OCI-LY3 (cell line): ENCODE results near the gene DOCK10.

Experiments used
- H2AFZ ChIP-seq: fragments of 200-600, 300-600 bp; shearing (Covaris generic); 2 replicates; pipeline ENCODE4 v1.6.0; 2014; ENCODE audit warnings: antibody characterized with exemption, low read depth, low read length
- H3K27ac ChIP-seq: fragments of 200-600, 300-600 bp; sonication (generic); 2 replicates; pipeline ENCODE4 v1.5.1; 2014; ENCODE audit warnings: mild to moderate bottlenecking, low read length, moderate library complexity, mixed read lengths
- H3K27me3 ChIP-seq: fragments of 200-600, 300-600 bp; sonication (generic); 2 replicates; pipeline ENCODE4 v1.6.1; 2014; ENCODE audit warnings: low read depth, low read length, mixed read lengths
- H3K36me3 ChIP-seq: fragments of 200-600, 300-600 bp; sonication (generic); replicated peaks from 2 replicates; pipeline ENCODE3; 2014; ENCODE audit warnings: low read depth, low read length, mixed read lengths
- H3K4me1 ChIP-seq: fragments of 300-600, 200-600 bp; sonication (generic); 2 replicates; pipeline ENCODE4 v1.6.1; 2014; ENCODE audit warnings: low read length, mixed read lengths
- H3K4me2 ChIP-seq: fragments of 200-600, 300-600 bp; sonication (generic); 2 replicates; pipeline ENCODE4 v1.6.1; 2014; ENCODE audit warnings: low read length, mixed read lengths
- H3K4me3 ChIP-seq: fragments of 300-600, 200-600 bp; sonication (generic); 2 replicates; pipeline ENCODE4 v1.5.1; 2014; ENCODE audit warnings: antibody characterized with exemption, mild to moderate bottlenecking, low read length, moderate library complexity
- H3K79me2 ChIP-seq: fragments of 300-600, 200-600 bp; shearing (Covaris generic); 2 replicates; pipeline ENCODE4 v1.6.1; 2014; ENCODE audit warnings: mild to moderate bottlenecking, low read length, mixed read lengths
- H3K9ac ChIP-seq: fragments of 300-600, 200-600 bp; shearing (Covaris generic); 2 replicates; pipeline ENCODE4 v1.6.0; 2014; ENCODE audit warnings: mild to moderate bottlenecking, low read length, moderate library complexity
- H3K9me3 ChIP-seq: fragments of 200-600, 300-600 bp; shearing (Covaris generic); 2 replicates; pipeline ENCODE4 v1.6.1; 2014; ENCODE audit warnings: low read length, mixed read lengths; ENCODE audit not compliant: insufficient read depth
- H4K20me1 ChIP-seq: fragments of 200-600, 300-600 bp; sonication (generic); 2 replicates; pipeline ENCODE4 v1.6.1; 2016; ENCODE audit warnings: low read length, mixed read lengths; ENCODE audit not compliant: insufficient read depth
- EZH2phosphoT487 ChIP-seq: fragments of 200-600 bp; shearing (Covaris generic); IDR thresholded peaks from 2 replicates; pipeline ENCODE4 v1.6.1; 2018; ENCODE audit warnings: antibody characterized with exemption, mixed run types, low read depth
- TF ChIP-seq, protein P1 (sequence below): fragments of 200-600, 300-600 bp; sonication (generic); IDR thresholded peaks from 2 replicates; pipeline ENCODE4 v1.5.1; 2014; ENCODE audit warnings: antibody characterized with exemption, low read length, low read depth

The DOCK10 gene

DNA sequence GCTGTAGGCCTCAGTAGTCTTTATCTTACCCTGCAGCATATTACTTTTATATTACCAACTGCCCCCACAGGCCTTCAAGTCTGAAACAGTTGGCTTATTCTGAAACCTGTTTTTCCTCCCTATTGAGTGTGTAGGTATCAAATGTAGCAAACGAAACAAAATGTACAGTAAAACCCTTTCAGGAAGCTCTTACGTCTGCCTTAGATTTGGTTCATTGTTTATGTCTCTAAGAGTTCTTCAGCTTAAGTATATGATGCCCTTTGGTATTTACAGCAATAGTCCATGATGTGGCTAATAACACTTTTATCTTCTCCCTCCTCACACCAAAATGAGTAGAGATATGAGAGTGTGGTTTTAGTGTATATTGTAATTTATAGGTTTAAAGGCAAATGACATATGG is 108.8 kb downstream of the DOCK10 start:
- H4K20me1 ChIP-seq: peaks cover 55% of the 10 kb centered on the region
- no peak overlapping the region for H3K4me3 ChIP-seq
- peaks cover 30% of the 10 kb centered on the region for H3K36me3 ChIP-seq
- no peak overlapping the region for H3K4me2 ChIP-seq
- H3K9me3 ChIP-seq: no peaks in the 10 kb centered on the region
- H3K27me3 ChIP-seq: no peaks in the 10 kb centered on the region
- H3K9ac ChIP-seq: no peak overlapping the region
- peaks cover 44% of the 10 kb centered on the region for H3K4me1 ChIP-seq
- peaks cover 42% of the 10 kb centered on the region for H3K79me2 ChIP-seq
- H2AFZ ChIP-seq: no peak overlapping the region
- no peak overlapping the region for H3K27ac ChIP-seq
- TF ChIP-seq, protein P1, sequence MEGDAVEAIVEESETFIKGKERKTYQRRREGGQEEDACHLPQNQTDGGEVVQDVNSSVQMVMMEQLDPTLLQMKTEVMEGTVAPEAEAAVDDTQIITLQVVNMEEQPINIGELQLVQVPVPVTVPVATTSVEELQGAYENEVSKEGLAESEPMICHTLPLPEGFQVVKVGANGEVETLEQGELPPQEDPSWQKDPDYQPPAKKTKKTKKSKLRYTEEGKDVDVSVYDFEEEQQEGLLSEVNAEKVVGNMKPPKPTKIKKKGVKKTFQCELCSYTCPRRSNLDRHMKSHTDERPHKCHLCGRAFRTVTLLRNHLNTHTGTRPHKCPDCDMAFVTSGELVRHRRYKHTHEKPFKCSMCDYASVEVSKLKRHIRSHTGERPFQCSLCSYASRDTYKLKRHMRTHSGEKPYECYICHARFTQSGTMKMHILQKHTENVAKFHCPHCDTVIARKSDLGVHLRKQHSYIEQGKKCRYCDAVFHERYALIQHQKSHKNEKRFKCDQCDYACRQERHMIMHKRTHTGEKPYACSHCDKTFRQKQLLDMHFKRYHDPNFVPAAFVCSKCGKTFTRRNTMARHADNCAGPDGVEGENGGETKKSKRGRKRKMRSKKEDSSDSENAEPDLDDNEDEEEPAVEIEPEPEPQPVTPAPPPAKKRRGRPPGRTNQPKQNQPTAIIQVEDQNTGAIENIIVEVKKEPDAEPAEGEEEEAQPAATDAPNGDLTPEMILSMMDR: no peak
- TF ChIP-seq EZH2phosphoT487: no peak

DNA sequence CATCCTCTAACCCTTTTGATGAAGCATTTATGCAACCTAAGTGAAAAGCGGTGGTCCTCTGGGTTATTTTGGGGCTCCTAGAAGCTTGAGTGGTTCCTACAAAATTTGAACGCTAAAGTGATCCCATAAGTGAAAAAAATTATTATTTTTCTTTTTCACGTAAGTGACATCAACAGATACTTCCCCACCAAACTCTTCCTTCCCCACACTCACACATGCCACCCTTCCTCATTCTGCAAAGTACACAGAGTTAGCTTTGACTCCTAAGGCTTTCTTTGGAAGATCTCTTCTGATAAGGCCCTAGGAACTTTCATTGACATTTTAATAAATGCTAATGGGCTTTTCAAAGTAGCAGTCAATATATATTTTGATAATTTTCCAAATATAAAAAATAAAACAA is 109.7 kb downstream of the DOCK10 start:
- Histone ChIP-seq H3K36me3 (peaks cover 39% of the 10 kb centered on the region), H3K4me3 (no peak overlapping the region), H3K27ac (no peak overlapping the region), H3K27me3 (no peaks in the 10 kb centered on the region), H3K79me2 (peaks cover 48% of the 10 kb centered on the region), H2AFZ (no peak overlapping the region), H3K4me2 (no peak overlapping the region), H3K9ac (no peak overlapping the region), H3K4me1 (peaks cover 47% of the 10 kb centered on the region), H4K20me1 (peaks cover 51% of the 10 kb centered on the region), H3K9me3 (no peaks in the 10 kb centered on the region)
- no peak for TF ChIP-seq EZH2phosphoT487
- TF ChIP-seq, protein P1: no peak

DNA sequence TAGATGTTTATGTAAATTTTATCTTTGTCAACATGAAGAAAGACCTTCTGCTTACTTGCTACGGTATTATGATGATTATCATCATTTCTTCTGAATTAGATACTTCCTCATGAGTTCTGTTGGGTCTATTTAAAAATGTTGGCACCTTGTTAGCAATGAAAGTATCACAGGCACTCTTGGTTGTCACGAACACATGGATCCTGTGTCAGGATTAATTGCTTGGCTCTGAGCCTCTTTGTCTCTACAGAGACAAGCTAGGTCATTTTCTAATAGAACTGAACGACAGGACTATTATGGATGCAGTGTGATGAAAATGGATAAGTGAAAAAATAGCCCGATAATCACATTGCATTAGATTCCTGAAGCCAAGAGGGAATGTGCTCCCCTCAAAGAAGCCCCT is 110.3 kb downstream of the DOCK10 start:
- no peaks in the 10 kb centered on the region for H3K9me3 ChIP-seq
- H3K79me2 ChIP-seq: peaks cover 46% of the 10 kb centered on the region
- peaks cover 50% of the 10 kb centered on the region for H4K20me1 ChIP-seq
- H3K27ac ChIP-seq: no peak overlapping the region
- H3K4me2 ChIP-seq: no peak overlapping the region
- H3K9ac ChIP-seq: no peak overlapping the region
- H2AFZ ChIP-seq: no peak overlapping the region
- peaks cover 39% of the 10 kb centered on the region for H3K36me3 ChIP-seq
- H3K4me1 ChIP-seq: peaks cover 47% of the 10 kb centered on the region
- no peak overlapping the region for H3K4me3 ChIP-seq
- TF ChIP-seq, protein P1: no peak
- no peak for TF ChIP-seq EZH2phosphoT487
- H3K27me3 ChIP-seq: no peaks in the 10 kb centered on the region

DNA sequence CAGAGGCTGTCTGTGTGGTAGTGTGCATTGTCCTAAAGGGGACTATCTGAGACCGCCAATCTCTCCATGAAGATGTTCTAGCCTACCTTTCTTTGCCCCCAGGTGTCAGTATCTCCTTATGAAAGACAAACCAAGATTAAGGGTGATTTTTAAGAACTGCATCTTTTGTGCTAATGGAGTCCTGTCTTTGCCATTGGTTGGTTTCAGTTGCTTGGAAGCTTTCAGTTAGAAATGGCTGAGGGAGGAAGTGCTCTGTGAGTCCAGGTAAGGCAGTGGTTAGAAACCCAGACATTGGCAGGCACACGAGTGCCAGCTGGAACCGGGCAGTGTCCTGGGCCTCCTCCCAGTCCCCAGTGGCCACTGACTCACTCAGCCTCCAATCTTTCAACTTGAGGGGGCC is 111.3 kb downstream of the DOCK10 start:
- TF ChIP-seq, protein P1: peak; percentile 53
- TF ChIP-seq EZH2phosphoT487: no peak
- no peak overlapping the region for H3K4me3 ChIP-seq
- peaks cover 52% of the 10 kb centered on the region for H4K20me1 ChIP-seq
- H3K27ac ChIP-seq: no peak overlapping the region
- H3K79me2 ChIP-seq: peaks cover 38% of the 10 kb centered on the region
- peaks cover 37% of the 10 kb centered on the region for H3K36me3 ChIP-seq
- H2AFZ ChIP-seq: no peak overlapping the region
- H3K4me2 ChIP-seq: no peak overlapping the region
- H3K9ac ChIP-seq: no peak overlapping the region
- H3K4me1 ChIP-seq: peaks cover 53% of the 10 kb centered on the region
- no peaks in the 10 kb centered on the region for H3K9me3 ChIP-seq
- H3K27me3 ChIP-seq: no peaks in the 10 kb centered on the region
